ENCODE data around the gene PTPRM.

GRCh38 chr18:8045884-8046281, 478.8 kb downstream of the PTPRM start:
- TF ChIP-seq CTCF (IDR thresholded peaks at IDR 0.05; ENCODE audit: low read depth, low read length, missing input control) (no peak), RXRA (IDR thresholded peaks at IDR 0.05) (no peak), SP1 (IDR thresholded peaks at IDR 0.05) (no peak)
- TF ChIP-seq, protein P1, sequence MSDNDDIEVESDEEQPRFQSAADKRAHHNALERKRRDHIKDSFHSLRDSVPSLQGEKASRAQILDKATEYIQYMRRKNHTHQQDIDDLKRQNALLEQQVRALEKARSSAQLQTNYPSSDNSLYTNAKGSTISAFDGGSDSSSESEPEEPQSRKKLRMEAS (IDR thresholded peaks at IDR 0.05), result no peak
